SK-N-SH treated with all-trans-retinoic acid at 6 μM for 48 hours (cell line): Measurements from ENCODE around the gene EPS8L1.
"Not testable (repeated sequence)": the region's sequence is repeated elsewhere in the genome, so short reads cannot be mapped to it uniquely, and the experiment has no call there.

Source experiments
- ATAC-seq: fragments of 200-7000 bp; cut with Tn5 transposase; 3 replicates; pipeline ENCODE4 v1.9.1; 2020; ENCODE audit warnings: mild to moderate bottlenecking, moderate library complexity
- ARNTL ChIP-seq: fragments of 450-650 bp; formaldehyde crosslinking; IDR thresholded peaks from 2 replicates; pipeline ENCODE4 v1.5.0; 2020; ENCODE audit warnings: low read depth, mild to moderate bottlenecking, moderate library complexity, borderline replicate concordance
- BACH2 ChIP-seq: fragments of 250-450 bp; sonication (Bioruptor Pico); IDR thresholded peaks from 2 replicates; pipeline ENCODE4 v1.9.0; 2021; ENCODE audit warnings: mild to moderate bottlenecking, borderline replicate concordance
- CREB5 ChIP-seq: fragments of 250-450 bp; sonication (Bioruptor Pico); IDR thresholded peaks from 2 replicates; pipeline ENCODE4 v1.5.1; 2020; ENCODE audit warnings: low read depth, mild to moderate bottlenecking, moderate library complexity
- CSDC2 ChIP-seq: fragments of 250-450 bp; sonication (Bioruptor Pico); IDR thresholded peaks from 2 replicates; pipeline ENCODE4 v1.5.0; 2020; ENCODE audit warnings: mild to moderate bottlenecking, moderate library complexity
- CSRNP3 ChIP-seq: fragments of 250-450 bp; sonication (Bioruptor Pico); IDR thresholded peaks from 2 replicates; pipeline ENCODE4 v1.5.1; 2021; ENCODE audit warnings: mild to moderate bottlenecking, moderate library complexity
- ESRRG ChIP-seq: fragments of 250-450 bp; sonication (Bioruptor Pico); IDR thresholded peaks from 2 replicates; pipeline ENCODE4 v1.6.1; 2021; ENCODE audit warnings: mild to moderate bottlenecking
- GLIS3 ChIP-seq: fragments of 250-450 bp; sonication (Bioruptor Pico); IDR thresholded peaks from 2 replicates; pipeline ENCODE4 v1.5.0; 2020; ENCODE audit warnings: mild to moderate bottlenecking, moderate library complexity
- ISL1 ChIP-seq: fragments of 250-450 bp; sonication (Bioruptor Pico); IDR thresholded peaks from 2 replicates; pipeline ENCODE4 v2.1.2; 2022; ENCODE audit warnings: mild to moderate bottlenecking, moderate library complexity
- OSR1 ChIP-seq: fragments of 250-450 bp; sonication (Bioruptor Pico); IDR thresholded peaks from 2 replicates; pipeline ENCODE4 v1.8.0; 2022; ENCODE audit warnings: moderate library complexity, mild to moderate bottlenecking, inconsistent platforms
- PPARA ChIP-seq: fragments of 250-450 bp; sonication (Bioruptor Pico); IDR thresholded peaks from 2 replicates; pipeline ENCODE4 v1.5.0; 2020; ENCODE audit warnings: mild to moderate bottlenecking, borderline replicate concordance
- RARB ChIP-seq: fragments of 250-450 bp; sonication (Bioruptor Pico); IDR thresholded peaks from 2 replicates; pipeline ENCODE4 v1.8.0; 2021; ENCODE audit warnings: mild to moderate bottlenecking, moderate library complexity
- SNAI2 ChIP-seq: fragments of 250-450 bp; sonication (Bioruptor Pico); IDR thresholded peaks from 2 replicates; pipeline ENCODE4 v1.5.0; 2020; ENCODE audit warnings: mild to moderate bottlenecking, moderate library complexity
- TCF4 ChIP-seq: fragments of 250-450 bp; sonication (Bioruptor Pico); IDR thresholded peaks from 2 replicates; pipeline ENCODE4 v1.8.0; 2021; ENCODE audit warnings: mild to moderate bottlenecking, moderate library complexity, borderline replicate concordance
- TOX ChIP-seq: fragments of 250-450 bp; sonication (Bioruptor Pico); IDR thresholded peaks from 2 replicates; pipeline ENCODE4 v1.8.0; 2021; ENCODE audit warnings: mild to moderate bottlenecking, moderate library complexity, borderline replicate concordance
- TSHZ2 ChIP-seq: fragments of 250-450 bp; sonication (Bioruptor Pico); IDR thresholded peaks from 2 replicates; pipeline ENCODE4 v1.5.0; 2020; ENCODE audit warnings: mild to moderate bottlenecking, moderate library complexity
- ZC3H10 ChIP-seq: fragments of 250-450 bp; sonication (Bioruptor Pico); IDR thresholded peaks from 2 replicates; pipeline ENCODE4 v1.5.1; 2021; ENCODE audit warnings: mild to moderate bottlenecking, moderate library complexity
- ZFP3 ChIP-seq: fragments of 250-450 bp; sonication (Bioruptor Pico); IDR thresholded peaks from 2 replicates; pipeline ENCODE4 v1.5.0; 2020; ENCODE audit warnings: mild to moderate bottlenecking, moderate library complexity
- ZFP30 ChIP-seq: fragments of 450-650 bp; formaldehyde crosslinking; IDR thresholded peaks from 2 replicates; pipeline ENCODE4 v1.5.0; 2022; ENCODE audit warnings: mild to moderate bottlenecking, moderate library complexity
- ZNF70 ChIP-seq: fragments of 450-650 bp; formaldehyde crosslinking; IDR thresholded peaks from 2 replicates; pipeline ENCODE4 v1.5.0; 2020; ENCODE audit warnings: mild to moderate bottlenecking, moderate library complexity
- ZNF8 ChIP-seq: fragments of 450-650 bp; formaldehyde crosslinking; IDR thresholded peaks from 2 replicates; pipeline ENCODE4 v1.5.0; 2020; ENCODE audit warnings: mild to moderate bottlenecking, moderate library complexity
- TF ChIP-seq, protein P1 (sequence below): fragments of 250-450 bp; sonication (Bioruptor Pico); IDR thresholded peaks from 2 replicates; pipeline ENCODE4 v1.8.0; 2020; ENCODE audit warnings: mild to moderate bottlenecking, moderate library complexity, borderline replicate concordance
- TF ChIP-seq, protein P2 (sequence below): fragments of 250-450 bp; sonication (Bioruptor Pico); IDR thresholded peaks from 2 replicates; pipeline ENCODE4 v1.8.0; 2021; ENCODE audit warnings: low read depth, mild to moderate bottlenecking, moderate library complexity, borderline replicate concordance

Gene EPS8L1

GRCh38 chr19:55028757-55029156 lies 46.9 kb upstream of the EPS8L1 start:
- no peak for TF ChIP-seq ZFP30 (CRISPR knock-in tag)
- TF ChIP-seq PPARA (CRISPR knock-in tag) = no peak
- no peak for TF ChIP-seq TSHZ2 (CRISPR knock-in tag)
- TF ChIP-seq BACH2 (CRISPR knock-in tag) = no peak
- TF ChIP-seq TOX (CRISPR knock-in tag) = no peak
- TF ChIP-seq CREB5 = no peak
- no peak for TF ChIP-seq ZNF8 (CRISPR knock-in tag)
- TF ChIP-seq, all 23 proteins: peak for 0
- no peak for ATAC-seq

DNA sequence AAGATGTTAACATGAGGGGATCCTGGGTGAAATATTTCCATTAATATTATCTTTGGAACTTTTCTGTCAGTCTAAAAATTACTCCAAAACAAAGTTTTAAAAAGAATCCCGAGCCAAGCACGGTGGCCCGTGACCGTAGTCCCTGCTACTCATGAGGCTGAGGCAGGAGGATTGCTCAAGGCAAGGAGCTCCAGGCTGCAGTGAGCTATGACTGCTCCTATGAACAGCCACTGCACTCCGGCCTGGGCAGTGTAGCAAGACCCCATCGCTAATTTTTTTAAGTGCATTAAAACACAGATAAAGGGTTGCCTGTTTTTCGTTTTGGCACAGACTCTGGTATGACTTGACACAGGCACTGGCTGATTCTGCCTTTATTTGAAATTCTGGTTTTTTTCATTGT lies 44.5 kb upstream of the EPS8L1 start:
- TF ChIP-seq CSRNP3 (no peak), CSDC2 (CRISPR knock-in tag) (no peak), ZFP30 (CRISPR knock-in tag) (no peak), ESRRG (CRISPR knock-in tag) (no peak), ARNTL (CRISPR knock-in tag) (no peak)
- TF ChIP-seq, protein P1, sequence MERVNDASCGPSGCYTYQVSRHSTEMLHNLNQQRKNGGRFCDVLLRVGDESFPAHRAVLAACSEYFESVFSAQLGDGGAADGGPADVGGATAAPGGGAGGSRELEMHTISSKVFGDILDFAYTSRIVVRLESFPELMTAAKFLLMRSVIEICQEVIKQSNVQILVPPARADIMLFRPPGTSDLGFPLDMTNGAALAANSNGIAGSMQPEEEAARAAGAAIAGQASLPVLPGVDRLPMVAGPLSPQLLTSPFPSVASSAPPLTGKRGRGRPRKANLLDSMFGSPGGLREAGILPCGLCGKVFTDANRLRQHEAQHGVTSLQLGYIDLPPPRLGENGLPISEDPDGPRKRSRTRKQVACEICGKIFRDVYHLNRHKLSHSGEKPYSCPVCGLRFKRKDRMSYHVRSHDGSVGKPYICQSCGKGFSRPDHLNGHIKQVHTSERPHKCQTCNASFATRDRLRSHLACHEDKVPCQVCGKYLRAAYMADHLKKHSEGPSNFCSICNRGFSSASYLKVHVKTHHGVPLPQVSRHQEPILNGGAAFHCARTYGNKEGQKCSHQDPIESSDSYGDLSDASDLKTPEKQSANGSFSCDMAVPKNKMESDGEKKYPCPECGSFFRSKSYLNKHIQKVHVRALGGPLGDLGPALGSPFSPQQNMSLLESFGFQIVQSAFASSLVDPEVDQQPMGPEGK = no peak

DNA sequence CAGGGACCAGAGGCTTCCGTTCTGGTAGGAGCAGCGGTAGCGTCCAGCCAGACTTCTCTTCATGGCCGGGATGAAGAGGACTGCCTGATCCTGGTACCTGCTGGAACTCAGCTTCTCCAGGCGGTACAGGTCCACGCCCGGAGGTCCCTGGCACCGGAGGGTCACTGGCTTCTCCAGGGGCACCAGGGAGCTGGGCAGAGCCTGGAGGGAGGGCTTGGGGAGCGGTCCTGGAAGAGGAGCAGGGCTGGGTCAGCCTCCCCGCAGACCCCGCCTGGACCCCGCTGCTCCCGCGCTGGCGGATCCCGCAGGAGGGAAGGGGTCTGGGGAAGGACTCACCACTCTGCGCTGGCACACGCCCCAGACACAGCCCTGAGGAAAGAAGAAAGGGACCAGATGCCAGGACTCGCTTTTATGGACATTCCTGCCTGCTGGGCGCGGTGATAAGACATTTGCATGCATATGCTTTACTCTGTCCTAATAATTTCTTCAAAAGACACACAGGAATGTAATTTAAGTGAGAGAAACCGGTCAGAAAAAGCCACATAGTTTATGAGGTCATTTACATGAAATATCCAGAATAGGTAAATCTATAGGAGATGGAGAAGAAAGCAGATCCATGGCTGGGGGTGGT lies 43.4 kb upstream of the EPS8L1 start:
- no peak for ATAC-seq
- no peak for TF ChIP-seq SNAI2
- TF ChIP-seq TOX (CRISPR knock-in tag) = no peak
- no peak for TF ChIP-seq RARB (CRISPR knock-in tag)
- TF ChIP-seq ZC3H10 (CRISPR knock-in tag) = no peak
- no peak for TF ChIP-seq CREB5
- no peak for TF ChIP-seq OSR1
- no peak for TF ChIP-seq PPARA (CRISPR knock-in tag)
- TF ChIP-seq ZNF70 (CRISPR knock-in tag) = no peak
- no peak for TF ChIP-seq ISL1 (CRISPR knock-in tag)
- TF ChIP-seq ZFP3 = no peak
- TF ChIP-seq, protein P2, sequence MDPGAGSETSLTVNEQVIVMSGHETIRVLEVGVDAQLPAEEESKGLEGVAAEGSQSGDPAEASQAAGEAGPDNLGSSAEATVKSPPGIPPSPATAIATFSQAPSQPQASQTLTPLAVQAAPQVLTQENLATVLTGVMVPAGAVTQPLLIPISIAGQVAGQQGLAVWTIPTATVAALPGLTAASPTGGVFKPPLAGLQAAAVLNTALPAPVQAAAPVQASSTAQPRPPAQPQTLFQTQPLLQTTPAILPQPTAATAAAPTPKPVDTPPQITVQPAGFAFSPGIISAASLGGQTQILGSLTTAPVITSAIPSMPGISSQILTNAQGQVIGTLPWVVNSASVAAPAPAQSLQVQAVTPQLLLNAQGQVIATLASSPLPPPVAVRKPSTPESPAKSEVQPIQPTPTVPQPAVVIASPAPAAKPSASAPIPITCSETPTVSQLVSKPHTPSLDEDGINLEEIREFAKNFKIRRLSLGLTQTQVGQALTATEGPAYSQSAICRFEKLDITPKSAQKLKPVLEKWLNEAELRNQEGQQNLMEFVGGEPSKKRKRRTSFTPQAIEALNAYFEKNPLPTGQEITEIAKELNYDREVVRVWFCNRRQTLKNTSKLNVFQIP (CRISPR knock-in tag) = no peak
- no peak for TF ChIP-seq ZFP30 (CRISPR knock-in tag)
- no peak for TF ChIP-seq TCF4 (CRISPR knock-in tag)
- TF ChIP-seq GLIS3 (CRISPR knock-in tag) = no peak

More for the DNA sequence above, 44.5 kb upstream of the EPS8L1 start:
- ATAC-seq = no peak

DNA sequence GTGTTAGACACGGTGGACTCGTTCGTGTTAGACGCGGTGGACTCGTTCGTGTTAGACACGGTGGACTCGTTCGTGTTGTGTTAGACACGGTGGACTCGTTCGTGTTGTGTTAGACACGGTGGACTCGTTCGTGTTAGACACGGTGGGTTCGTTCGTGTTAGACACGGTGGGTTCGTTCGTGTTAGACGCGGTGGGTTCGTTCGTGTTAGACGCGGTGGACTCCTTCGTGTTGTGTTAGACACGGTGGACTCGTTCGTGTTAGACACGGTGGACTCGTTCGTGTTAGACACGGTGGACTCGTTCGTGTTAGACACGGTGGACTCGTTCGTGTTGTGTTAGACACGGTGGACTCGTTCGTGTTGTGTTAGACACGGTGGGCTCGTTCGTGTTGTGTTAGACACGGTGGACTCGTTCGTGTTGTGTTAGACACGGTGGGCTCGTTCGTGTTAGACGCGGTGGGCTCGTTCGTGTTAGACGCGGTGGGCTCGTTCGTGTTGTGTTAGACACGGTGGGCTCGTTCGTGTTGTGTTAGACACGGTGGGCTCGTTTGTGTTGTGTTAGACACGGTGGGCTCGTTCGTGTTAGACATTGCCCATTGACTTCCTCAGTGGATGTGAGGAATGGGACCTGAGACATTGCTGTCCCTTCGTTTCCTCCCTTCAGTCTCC lies 42.6 kb upstream of the EPS8L1 start:
- ATAC-seq = not testable (repeated sequence)
